AG10803 (cell line): Measurements from ENCODE around the gene OR4K17.
"Not testable (repeated sequence)": the region's sequence is repeated elsewhere in the genome, so short reads cannot be mapped to it uniquely, and the experiment has no call there.

Source experiments
- DNase-seq: peaks from one replicate; pipeline ENCODE4 v3.0.0; 2010; ENCODE audit warnings: low read depth
- H3K4me3 ChIP-seq: 2 replicates; pipeline ENCODE4 v1.5.1; 2011; ENCODE audit warnings: mild to moderate bottlenecking, low read length, control low read depth
- CTCF ChIP-seq: conservative IDR thresholded peaks from 2 replicates; pipeline ENCODE4 v1.5.1; 2011; ENCODE audit warnings: mild to moderate bottlenecking, low read length, control low read depth, inconsistent platforms

OR4K17 gene

GRCh38 chr14:20138520-20138919 is 28.0 kb downstream of the OR4K17 start, which contains the start of gene OR4N5:
Gene OR4N5 (plus strand): TSS chr14:20138820. CDS start chr14:20143736, 4,916 bp downstream.
- no peak for TF ChIP-seq CTCF
- DNase-seq, result no peak
- H3K4me3 ChIP-seq, result no peak within 1 kb of the TSS

- H3K4me3 ChIP-seq, result no peak overlapping the region
- TF ChIP-seq CTCF, result no peak
- no peak for DNase-seq
Measured at GRCh38 chr14:20143911-20144310, 33.4 kb downstream of the OR4K17 start.

GRCh38 chr14:20144820-20145219 is 34.3 kb downstream of the OR4K17 start:
- no peak for DNase-seq
- no peak overlapping the region for H3K4me3 ChIP-seq
- no peak for TF ChIP-seq CTCF

- TF ChIP-seq CTCF, result no peak
- DNase-seq, result no peak
- no peak overlapping the region for H3K4me3 ChIP-seq
Measured at GRCh38 chr14:20164462-20164861, 53.9 kb downstream of the OR4K17 start.

DNA sequence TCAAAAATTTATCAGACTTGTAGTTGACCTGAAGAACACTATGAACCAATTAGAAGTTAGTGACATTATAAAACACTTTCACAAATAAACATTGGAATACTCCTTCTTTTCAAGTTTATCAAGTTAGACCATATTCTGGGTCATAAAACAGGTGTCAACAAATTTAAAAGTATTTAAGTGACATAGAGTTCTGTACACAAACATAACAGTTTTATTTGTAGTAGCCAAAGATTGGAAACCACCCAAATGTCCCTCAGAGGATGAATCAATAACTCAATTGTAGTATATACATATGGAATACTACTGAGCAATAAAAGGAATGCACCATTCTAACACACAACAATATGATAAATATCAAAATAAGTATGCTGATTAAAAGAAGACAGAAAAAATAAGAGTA is 56.6 kb downstream of the OR4K17 start:
- no peak for TF ChIP-seq CTCF
- H3K4me3 ChIP-seq, result no peak overlapping the region
- DNase-seq, result no peak

DNA sequence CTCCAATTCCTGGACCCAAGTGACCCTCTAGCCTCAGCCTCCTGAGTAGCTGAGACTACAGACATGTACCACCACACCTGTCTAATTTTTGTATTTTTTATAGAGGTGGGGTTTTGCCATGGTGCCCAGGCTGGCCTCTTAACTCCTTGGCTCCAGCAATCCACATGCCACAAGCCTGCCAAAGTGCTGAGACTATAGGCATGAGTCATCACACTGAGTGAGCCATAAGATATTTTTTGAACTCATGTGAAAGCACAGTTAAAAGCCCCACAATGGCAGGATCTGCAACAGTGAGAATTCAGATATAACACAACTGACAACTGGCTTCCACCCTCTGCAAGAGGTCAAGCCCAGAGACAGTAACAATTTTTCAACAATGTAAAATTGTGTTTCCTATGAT is 59.3 kb downstream of the OR4K17 start:
- DNase-seq, result peak; percentile 12
- H3K4me3 ChIP-seq, result not testable (repeated sequence)
